Measurements from ENCODE around the gene GTF3C4.

The GTF3C4 gene

DNA sequence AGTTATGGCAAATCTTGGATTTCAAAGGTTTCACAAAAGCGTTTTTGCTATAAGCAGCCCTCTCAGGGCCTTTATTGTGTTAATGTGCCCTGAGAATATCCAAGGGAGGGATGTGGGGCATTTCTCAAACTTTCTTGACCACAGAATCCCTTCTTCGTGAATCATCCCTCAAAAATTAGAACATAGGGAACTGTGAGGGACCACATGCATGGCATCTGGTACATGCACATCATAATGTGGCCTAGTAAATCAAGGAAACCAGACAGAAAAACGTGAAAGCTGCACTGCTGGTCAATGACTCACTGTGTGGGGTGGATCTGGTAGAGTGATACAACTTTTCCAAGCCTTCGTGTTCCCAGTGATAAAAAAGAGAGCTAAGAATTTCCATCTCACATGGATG lies 22.9 kb upstream of the GTF3C4 start:
- DNase-seq (ENCODE audit: low read depth, low spot score), result no peak

DNA sequence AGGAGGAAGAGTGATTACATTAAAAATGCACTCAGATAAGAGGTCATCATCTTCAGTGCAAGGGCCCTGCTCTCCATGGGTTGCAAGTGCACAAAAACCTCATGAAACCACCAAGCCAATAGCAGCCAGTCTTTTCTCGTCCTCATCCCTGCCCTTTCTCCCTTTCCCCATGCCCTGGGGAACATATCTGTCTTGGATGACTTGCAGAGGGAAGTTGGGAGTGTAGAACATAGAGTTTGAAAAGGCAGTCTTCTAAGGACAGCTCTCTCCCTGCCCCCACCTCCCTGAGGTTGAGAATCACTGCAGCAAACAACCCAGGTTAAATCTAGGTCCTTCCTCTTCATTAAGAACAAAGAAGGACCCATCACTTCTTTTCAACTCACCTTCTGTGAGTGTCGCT lies 22.5 kb upstream of the GTF3C4 start:
- DNase-seq (ENCODE audit: low read depth, low spot score), result no peak

DNA sequence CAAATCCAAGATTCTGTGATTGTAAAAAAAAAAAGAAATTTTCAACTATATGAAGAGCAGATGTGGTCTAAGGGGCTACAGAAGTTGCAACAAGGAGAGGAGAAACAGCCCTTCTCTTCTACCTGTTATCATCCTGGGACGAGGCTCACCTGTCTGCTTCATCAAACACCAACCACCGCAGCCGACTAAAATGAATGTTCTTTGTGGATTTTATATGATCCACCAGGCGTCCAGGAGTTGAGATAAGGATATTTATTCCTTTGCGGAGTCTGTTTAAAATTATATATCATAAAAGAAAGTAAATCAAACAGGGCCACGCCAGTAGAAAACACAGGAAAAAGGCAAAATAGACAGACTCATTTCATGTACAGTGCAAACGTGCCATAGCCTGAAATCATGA lies 22.0 kb upstream of the GTF3C4 start:
- DNase-seq (ENCODE audit: low read depth, low spot score), result no peak

DNA sequence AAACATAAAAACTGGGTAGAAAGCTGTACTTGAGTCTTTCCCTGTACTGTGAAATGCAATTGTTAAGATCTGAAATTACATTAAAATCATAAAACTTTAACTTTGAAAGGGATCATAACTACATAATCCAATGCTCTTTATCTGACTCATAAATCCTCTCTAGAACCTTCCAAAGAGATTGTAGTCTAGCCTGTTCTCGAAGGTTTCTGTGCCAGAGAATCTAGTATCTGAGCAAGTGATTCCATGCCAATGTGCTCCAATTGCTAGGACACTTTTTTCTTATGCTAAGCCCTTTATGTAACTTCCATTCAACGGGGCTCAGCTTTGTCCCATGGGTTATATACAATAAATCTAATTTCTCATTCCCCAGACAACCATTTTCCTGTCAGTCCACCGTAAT lies 21.6 kb upstream of the GTF3C4 start:
- DNase-seq (ENCODE audit: low read depth, low spot score), result no peak

DNA sequence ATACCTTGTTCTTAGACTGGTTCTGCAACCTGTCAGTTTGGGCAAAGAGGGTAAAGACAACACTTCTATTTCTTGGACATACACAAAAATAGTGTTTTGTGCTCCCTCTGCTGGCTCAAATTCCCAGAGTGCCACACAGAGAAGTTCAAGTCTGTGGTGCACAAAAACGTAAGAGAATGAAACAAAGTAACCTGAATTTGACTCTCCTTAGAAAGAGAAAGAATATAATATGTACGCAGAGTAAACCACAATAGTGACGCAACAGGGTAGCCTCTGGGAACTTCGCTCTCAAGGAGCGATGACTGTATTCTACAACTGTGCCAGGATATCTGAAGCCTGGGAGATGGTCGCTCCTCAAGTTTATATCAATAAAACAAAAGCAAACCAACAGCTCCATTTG lies 19.0 kb upstream of the GTF3C4 start:
- DNase-seq (ENCODE audit: low read depth, low spot score), result no peak

DNA sequence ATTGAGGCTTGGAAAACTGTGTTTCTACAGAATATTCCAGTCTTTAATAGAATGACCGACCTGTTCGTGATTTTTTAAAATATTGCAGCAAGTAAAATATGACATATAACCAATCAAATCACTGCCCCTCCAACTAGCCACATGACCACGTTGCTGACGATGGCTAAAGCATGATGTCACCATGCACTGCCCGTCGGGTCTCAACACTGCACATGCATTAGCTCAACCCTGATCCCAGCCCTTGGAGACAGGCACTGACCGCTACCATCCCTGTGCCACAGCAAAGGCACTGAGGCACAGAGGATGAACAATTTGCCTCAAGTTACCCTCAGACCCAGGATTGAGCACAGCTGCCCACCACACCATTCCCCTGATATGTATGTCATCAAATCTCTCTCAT lies 14.0 kb upstream of the GTF3C4 start:
- DNase-seq (ENCODE audit: low read depth, low spot score), result no peak

DNA sequence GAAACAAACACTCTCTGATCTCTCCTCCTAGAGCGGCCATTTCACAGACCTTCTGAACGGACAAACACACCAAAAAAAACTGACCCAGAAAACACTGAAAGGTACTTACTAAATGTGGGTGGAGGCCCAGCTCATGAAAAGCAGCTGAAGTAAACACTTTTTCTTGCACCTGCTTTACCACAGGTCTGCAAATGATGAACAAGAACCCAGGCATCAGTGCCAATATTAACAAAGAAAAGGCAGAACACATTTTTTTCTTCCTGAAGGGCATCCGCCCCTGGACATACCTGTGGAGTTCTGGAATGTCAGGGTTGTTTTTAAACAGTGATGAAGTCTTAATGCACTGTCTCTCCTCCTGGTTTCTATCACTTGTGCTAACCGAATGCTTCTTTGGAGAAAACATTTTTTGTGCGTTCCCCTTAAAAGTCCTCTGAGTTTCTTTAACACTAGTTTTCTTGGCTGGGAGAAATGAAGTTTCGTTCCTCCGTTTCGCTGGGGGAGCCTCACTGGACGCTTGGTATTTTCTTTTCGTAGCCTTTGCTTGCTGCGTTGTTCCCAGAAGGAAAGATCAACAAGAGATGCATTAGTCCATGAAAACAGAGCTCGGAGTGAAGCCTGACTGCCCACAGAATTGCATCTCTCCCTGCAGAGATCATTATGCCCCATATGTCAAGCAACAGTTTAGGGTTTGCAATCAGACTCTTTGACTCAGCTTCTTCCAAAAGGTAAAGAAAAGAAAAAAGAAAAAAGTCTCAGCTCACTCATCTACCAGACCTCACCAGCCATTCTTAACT lies 7.9 kb upstream of the GTF3C4 start:
- no peak for DNase-seq (ENCODE audit: low read depth, low spot score)

DNA sequence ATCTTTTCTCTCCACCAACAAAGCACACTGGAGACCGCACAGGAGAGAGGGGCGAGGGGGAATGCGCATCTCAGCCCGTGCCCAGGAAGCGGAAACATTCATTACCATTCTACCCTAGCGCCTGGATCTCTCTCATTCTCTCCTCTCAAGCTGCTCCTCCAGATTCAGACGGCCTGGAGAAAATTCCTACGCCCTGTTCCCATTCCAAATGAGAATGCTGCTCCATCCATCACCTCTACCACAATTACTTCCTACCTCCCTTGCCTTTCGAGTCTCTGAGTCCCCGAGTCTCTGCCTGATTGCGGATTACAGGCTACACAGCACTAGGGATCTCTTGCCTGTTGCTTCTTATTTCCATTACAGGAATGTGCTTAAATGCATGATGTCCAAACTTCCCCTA lies 7.1 kb upstream of the GTF3C4 start:
- DNase-seq (ENCODE audit: low read depth, low spot score), result no peak

DNA sequence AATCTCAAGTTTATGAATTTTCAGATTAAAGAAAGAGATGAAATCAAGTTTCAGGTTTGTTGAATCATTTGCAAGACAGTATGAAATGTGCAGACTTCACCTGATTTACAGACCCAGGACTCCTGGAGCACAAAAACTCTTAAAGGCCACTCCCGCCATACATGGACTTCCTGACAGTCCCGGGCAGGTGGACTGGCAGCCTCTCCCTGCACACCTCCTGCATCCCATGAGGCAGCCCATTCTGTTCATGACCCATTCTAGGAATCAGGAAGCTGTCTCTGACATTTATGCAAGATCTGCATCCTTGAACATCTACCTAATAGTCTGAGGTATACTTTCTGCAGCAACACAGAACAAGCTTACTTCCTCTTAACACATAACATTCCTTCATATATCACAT lies 6.4 kb upstream of the GTF3C4 start:
- DNase-seq (ENCODE audit: low read depth, low spot score), result no peak

DNA sequence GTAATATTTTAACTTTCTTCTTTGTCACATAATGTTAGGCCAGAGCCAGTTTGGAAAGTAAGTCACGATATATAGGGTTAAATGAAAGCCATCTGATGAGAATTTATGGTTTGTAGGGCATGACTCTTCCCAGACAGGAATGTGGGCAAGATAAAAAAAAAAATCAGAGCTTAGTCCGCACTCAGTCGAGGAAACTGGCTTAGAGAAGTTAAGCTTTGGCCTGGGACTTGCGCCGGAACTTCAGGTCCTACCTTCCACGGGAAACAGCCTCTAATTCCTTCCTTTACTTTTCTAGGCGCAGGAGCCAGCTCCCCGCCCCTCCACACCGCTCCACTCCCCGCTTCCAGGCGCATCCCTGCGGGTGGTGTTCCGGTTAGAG lies 956 bp upstream of the GTF3C4 start:
- no peak for DNase-seq (ENCODE audit: low read depth, low spot score)

DNA sequence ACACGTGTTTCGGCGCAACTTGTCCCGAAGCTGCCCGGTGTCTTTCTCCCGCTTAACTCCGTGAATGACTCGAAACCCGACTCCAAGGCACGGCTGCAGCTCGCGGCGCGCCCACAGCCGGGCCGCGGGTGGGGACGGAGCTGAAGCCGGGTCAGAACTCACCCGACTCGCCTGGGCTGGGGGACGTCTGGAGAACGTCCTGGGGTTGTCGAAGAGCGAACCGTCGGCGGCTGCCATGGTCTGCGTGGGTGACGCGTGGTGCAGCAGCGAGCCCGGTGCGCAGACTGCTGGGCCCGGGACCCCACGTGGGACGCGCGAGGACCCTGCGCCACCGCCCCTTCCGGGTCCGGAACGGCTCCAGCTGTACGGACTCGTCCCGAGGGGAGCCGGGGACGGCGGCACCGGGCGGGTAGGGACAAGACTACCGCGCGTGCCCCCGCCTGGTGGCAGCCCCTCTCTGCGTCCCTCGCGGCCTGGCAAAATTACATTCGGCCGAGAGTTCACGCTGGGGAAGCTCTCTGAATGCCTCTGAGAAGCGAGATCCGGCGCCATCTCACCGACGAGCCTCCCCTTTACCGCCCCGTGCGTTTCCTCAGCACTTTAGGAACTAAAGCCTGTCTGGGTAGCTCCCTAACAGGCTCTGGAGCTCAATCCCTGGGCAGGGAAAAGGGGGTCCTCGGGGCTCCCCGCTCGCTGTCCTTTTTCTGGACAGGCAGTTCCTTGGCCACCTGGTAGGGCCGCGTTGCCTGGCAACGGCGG lies 387 bp upstream of the GTF3C4 start, which contains the start of gene DDX31:
Gene DDX31 (minus strand): TSS at position 286 of the 759 bp plus-strand sequence. CDS start 49 bp downstream, at position 237.
- peak; percentile 77 for DNase-seq (ENCODE audit: low read depth, low spot score)

DNA sequence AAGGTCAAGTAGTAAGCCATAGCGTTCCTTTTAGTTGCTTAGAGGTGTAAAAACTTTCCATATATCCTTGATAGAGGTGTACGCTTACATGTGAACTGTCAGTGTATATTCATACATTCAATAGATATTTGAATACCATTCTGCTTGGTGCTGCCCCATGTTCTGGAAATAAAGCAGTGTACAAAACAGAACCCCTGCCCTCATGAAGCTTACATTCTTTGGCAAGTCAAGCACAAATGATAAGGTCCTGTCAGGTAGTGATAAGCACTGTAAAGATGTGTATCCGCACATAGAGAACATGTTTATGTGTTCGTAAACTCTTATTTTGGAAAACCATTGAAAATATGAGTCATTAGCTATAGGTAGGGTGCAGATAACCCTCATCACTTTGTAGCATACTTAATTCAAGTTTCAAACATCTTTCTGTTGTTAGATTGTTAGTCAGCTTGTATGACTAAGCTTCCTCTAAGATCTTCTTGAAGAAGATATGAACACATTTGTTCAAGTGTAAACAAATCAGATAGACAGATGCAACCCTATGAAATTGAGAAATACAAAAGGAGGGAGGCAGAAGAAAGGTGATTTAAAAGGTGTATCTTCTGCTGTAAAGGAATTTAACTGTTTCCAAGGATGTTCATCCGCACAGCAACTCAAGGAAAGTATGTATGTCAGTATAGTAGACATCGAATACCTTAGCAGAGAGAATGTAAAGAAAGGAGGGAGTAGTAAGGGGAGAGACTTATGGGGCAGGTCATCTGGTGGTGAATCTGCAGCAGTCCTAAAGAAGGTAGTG lies 1.6 kb downstream of the GTF3C4 start:
- DNase-seq (ENCODE audit: low read depth, low spot score), result no peak

DNA sequence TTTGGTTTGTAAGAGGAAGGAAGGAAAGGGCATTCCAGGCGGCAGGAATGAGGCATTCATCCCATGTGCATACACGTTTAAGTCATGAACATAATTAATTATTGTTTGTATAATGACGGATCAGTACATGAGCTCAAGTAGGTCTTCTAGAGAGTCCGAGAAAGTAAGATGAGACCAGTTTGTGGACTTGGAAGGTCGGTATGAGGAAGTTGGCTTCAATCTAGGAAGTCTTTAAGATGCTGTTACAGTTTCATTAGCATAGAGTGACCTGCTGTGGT lies 2.1 kb downstream of the GTF3C4 start:
- no peak for DNase-seq (ENCODE audit: low read depth, low spot score)

DNA sequence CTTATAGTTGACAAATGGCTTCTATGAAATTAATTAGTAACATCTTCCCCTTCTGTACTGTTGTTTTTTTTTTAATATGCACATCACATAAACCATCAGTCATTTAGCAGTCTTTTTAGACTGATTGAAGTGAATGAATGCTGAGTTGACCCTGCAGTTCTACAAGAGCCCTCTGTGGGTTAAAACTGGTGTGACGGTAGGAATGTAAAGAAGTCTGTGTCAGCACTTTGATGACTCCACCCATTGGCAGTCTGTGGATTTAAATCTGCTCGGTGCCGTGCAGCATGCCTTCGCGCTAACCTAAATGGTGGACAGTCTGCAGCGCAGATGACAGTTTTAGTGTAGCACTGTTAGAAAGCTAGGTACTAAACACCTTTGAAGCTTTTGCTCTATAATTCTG lies 3.1 kb downstream of the GTF3C4 start:
- no peak for DNase-seq (ENCODE audit: low read depth, low spot score)

DNA sequence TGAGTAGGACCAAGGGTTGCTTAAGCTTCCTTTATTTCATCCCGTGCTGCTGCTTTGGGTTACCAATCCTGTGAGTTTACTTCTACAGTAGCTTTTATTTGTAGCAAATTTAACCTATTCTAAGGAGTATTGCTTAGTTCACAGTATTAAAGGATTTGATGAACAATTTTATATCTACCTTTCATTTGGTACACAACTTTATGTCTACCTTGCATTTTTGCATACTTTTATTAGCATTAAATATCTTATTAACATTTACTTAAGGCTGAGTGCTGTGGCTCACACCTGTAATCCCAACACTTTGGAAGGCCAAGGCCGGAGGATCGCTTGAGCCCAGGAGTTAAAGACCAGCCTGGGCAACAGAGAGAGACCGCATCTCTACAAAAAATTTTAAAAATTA lies 4.2 kb downstream of the GTF3C4 start:
- DNase-seq (ENCODE audit: low read depth, low spot score), result no peak

DNA sequence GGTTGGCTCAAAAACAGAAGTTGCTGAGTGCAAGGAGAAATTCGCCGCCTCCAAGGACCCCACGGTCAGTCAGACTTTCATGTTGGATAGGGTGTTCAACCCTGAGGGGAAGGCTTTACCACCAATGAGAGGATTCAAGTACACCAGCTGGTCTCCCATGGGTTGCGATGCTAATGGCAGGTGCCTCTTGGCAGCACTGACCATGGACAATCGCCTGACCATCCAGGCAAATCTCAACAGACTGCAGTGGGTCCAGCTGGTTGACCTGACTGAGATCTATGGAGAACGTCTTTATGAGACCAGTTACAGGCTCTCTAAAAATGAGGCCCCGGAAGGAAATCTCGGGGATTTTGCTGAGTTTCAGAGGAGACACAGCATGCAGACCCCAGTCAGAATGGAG lies 7.7 kb downstream of the GTF3C4 start:
- no peak for DNase-seq (ENCODE audit: low read depth, low spot score)

DNA sequence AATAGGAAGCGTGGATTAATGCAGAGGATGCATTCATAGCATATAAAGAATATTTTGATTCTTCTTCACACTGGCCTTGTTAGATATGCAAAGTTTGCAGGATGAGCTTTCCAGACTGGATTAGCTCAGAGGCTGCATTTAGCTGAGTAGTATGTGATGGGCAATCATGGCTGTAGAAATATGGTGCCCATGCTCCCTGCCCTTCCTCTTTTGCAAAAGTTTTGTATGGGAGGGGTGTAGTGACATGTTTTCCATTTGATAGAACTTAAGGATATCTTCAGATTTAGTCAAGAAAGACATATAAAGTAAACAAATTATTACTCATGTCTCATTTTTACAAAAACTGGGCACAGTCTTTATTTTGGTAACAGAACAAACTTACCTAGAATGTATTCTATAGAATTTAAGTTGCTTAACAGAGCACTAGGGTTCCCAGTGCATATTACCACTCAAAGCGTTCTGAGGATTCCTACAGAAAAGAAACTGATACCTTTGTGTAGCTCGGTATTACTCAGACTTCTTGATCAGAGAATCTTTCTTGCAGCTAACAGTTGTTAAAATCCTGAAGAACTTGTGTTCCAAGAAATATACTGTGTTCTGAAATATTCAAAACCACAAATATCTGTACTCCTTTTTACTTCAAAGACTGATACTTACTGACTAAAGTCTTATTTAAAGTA lies 9.8 kb downstream of the GTF3C4 start:
- DNase-seq (ENCODE audit: low read depth, low spot score), result no peak

DNA sequence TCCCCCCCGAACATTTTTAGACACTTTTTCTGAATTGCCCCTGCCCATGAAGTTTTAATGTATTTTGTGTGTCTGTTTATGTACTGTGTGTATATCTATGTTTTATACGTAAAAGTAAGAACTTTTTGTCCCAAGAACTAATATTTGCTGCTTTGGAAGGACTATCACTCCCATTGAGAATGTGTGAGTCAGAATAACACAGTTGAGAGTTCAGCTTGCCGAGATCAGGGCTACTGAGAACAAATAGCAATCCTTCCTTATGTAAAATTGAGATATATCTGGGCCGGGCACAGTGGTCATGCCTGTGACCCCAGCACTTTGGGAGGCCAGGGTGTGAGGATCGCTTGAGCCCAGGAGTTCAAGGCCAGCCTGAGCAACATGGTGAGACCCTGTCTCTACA lies 11.3 kb downstream of the GTF3C4 start:
- no peak for DNase-seq (ENCODE audit: low read depth, low spot score)

DNA sequence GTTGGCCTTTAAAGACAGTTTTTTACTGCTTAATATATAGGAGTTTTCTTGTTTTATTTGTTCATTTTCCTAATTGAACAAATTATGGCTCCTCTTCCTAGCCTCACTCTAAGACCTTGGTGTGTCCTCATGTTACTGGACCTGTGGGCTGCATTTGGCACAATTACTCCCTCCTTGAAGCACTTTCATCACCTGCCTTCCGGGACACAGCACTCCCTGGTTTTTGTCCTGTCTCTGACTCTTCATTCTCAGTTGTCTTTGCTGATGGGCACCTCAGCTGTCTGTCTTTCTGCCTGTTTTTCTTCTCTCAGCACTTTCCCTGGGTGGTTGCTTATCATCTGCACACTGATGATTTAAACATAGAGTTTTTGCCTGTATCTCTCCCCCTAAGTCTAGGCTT lies 13.6 kb downstream of the GTF3C4 start:
- no peak for DNase-seq (ENCODE audit: low read depth, low spot score)

DNA sequence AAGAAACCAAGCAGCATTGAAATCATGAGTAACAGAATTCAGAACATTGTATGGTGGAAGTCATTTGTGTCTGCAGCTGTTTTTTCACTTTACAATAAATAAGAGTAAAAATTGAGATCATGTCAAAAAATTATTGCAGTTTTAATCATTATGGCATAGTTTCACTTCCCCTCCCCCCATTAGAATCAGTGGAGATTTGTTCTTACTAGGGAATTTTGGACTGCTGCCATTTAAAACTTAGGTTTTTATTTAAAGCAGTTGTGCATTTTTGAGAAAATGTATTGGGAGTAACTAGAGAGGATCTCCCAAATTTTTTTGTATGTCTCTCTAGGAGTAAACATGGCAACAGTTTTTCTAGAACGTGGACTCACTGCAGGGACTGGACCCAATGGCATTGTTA lies 20.4 kb downstream of the GTF3C4 start:
- no peak for DNase-seq (ENCODE audit: low read depth, low spot score)

DNA sequence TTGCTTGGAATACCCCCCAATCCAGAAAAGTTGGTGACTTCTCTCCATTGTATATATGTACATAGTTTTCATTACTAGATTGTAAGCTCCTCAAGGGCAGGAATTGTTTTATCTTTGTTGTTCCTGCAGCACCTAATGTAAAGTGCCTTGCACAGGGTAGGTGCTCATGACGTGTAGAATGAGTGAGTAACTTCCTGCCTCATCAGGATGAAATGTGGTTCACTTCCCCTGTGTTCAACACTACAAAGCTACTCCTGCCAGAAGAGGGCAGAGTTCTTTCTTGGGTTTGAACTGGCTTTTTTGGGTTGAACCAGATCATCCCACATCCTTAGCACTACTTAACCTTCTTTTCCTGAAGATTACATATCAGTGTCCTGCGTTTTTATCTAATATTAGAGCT lies 23.9 kb downstream of the GTF3C4 start:
- DNase-seq (ENCODE audit: low read depth, low spot score), result no peak

DNA sequence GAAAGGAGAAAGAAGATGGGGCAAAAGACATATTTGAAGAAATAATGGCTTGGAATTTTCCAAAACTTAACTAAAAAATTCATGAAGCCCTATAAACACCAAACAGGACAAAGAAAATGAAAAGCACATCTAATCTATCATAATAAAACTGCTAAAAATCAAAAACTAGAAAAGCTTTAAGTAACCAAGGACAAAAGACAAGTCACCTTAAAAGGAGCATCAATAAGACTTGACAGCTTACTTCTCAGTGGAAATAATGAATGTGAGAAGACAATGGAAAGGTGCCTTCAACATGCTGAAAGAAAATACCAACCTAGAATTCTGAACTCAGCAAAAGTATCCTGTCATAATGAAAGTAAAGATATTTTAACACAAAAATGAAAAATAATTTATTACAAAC lies 27.0 kb downstream of the GTF3C4 start:
- no peak for DNase-seq (ENCODE audit: low read depth, low spot score)
